GM21723 (cell line): ENCODE data around the gene SOS1.

Experiments
- ATAC-seq: cut with Tn5 transposase; IDR thresholded peaks from one replicate; pipeline ENCODE4 v1.9.1; 2021; ENCODE audit warnings: mild to moderate bottlenecking, moderate library complexity; ENCODE audit not compliant: unreplicated experiment

The SOS1 gene

GRCh38 chr2:38978296-38978903, 142.5 kb downstream of the SOS1 start:
- no peak for ATAC-seq

DNA sequence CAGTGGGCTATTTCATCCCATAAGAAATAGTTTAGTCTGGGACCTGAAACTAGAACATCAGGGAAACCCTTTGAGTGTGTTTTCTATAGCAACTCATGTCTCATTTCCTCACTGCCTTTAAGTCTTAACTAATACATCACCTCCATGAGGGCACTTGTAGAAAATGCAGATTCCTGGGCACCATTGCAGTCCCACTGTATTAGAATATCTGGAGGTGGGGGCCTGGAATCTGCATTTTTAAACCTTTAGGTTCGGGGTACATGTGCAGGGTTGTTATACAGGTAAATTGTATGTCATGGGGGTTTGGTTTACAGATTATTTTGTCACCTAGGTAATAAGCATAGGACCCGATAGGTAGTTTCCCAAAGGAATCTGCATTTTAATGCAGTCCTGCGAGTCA, 143.8 kb downstream of the SOS1 start:
- ATAC-seq = no peak

DNA sequence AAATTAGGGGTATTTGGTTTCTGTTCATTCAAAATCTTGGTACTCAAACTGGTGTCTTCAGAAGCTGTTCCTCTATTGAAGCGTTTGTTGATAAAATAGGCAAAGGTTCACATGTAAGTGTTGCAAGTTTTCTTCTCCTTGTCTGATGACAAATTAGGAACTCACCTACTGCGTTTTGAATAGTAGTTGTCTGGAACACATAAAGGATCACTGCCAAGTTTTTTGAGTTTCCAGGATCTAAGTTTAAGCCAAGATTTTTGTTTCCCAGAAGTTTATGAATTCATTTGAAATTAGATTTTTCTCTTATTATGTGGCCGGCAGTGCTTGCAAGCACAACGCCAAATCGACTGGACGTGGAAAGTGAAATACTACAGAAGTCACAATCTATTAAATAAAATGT, 145.8 kb downstream of the SOS1 start:
- no peak for ATAC-seq

DNA sequence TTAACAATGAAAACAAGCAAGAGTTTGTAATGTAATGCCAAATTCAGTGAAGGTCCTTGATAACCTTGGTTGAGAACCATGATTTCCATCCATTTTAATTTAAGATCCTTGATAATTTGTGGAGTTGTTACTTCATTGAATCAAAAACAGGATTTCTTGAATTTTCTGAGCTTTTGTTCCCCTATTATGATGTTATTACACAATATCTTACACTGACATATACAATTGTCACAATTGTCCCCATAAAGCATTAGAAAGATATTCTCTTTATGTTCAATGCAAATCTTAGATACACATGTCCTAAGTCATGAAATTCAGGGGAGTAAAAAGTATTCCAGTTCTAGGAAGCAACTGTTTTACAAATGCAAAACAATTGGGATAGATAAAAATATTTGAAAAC, 147.6 kb downstream of the SOS1 start:
- ATAC-seq = no peak

DNA sequence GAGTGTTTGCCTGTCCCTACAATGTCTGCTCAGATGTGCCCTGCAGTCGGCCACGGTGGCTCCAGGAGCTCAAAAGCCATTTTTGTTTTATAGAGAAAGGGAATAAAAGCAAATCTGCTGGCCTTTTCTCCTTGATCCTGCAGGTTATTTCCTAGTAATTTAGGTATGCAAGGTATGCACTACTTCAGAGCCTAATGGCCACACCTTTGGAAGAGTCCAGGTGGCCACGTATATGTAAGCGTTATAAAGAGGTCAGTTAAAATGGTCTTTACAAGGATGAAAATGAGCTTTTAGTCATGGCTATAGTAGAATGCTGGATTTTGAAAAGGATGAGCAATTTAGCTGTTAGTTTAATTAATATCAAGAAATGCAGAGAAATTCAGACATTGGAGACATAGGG, 149.5 kb downstream of the SOS1 start:
- no peak for ATAC-seq

GRCh38 chr2:38968021-38968420, 152.8 kb downstream of the SOS1 start:
- ATAC-seq = no peak

GRCh38 chr2:38966678-38967077, 154.2 kb downstream of the SOS1 start:
- ATAC-seq = no peak

DNA sequence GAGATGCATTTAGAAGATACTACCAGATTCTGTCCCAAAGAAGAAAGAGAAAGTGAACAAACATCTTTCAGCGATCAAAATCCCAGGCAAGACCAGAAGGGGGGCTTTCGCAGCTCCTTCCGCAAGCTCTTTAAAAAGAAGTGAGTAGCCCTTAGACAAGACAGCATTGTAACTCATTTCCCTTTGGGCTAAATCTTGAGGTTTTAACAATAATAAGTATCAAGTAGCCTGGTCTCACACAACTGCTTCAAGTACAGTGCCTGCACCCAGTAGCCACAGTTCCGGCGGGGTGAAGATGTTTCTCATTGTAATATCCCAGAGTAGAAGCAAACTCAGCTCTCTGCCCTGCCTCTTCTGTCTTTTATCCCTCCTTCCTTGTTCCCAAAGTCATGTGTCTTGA, 154.8 kb downstream of the SOS1 start:
- ATAC-seq = no peak

DNA sequence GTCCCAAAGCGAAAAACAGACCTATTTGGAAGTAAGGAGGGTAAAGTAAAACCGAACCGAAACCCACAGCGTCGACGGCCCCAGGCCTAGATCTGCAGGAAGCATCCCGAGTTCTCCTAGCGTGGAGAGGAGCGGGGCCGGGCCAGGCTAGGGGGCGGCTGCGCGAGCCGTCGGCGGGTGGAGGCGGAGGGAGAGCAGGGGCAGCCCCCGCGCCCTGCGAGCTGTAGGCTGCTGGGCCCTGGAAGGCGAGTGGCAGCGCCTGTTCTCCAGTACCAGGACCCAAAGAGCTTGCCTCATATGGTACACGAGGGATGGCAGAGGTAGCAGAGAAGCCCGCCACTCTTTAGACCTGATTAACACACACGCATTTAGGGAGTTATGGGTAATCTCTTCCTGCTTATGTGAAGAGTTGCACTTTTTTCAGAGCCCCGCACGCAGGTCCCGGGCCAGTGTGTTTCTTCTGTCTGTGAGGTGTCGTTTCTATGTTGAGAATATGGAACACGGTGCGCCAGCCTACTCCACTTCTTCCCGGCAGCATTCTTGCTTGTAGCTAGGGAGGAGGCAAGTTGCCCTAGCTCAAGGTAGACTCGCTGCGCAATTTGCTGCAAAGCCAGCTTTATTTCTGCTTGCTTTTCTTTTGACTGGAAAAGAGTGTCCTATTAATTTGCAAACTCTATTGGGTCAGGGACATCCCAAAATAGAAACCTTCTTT, 160.1 kb downstream of the SOS1 start:
- no peak for ATAC-seq

- peak; percentile 80 for ATAC-seq
Observed at GRCh38 chr2:38959938-38960608, 160.8 kb downstream of the SOS1 start.

- ATAC-seq = no peak
Observed at GRCh38 chr2:38959466-38959865, 161.4 kb downstream of the SOS1 start.

DNA sequence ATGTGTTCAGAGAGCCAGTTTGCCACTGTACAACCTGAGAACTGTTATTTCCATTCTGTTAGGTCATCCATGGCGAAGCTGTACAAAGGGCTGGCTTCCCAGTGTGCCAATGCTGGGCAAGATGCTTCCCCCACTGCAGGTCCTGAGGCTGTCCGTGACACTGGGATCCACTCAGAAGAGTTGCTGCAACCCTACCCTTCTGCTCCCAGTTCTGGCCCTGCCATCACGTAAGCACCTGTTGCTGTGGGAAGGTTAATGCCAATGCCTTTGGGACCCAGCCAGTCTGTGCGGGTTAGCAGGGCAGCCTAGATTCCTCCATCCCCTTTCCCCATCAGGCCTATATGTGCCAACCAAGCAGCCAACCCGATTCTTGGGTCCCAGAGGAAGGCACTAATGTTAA, 162.9 kb downstream of the SOS1 start:
- ATAC-seq = no peak

- ATAC-seq = no peak
Observed at GRCh38 chr2:38951766-38952165, 169.1 kb downstream of the SOS1 start.

DNA sequence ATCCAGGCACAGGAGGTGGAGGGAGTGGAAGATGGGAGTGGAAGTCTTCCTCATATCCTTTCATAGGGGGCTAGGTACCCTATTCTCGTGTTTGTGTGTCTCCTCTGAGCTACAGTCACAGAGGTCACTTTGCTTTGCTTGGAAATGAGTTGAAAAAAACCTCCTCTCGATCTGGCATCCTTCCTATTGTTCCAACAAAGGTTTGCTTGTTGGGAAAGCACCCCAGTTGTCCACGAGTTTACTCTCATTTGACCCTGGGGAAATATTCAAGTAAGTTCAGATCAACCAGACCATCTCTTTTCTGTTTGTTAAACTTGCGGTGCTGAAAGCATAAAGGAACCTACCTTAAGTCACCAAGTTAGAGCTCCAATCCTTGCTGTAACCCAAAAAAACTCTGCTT, 171.9 kb downstream of the SOS1 start:
- ATAC-seq = no peak

DNA sequence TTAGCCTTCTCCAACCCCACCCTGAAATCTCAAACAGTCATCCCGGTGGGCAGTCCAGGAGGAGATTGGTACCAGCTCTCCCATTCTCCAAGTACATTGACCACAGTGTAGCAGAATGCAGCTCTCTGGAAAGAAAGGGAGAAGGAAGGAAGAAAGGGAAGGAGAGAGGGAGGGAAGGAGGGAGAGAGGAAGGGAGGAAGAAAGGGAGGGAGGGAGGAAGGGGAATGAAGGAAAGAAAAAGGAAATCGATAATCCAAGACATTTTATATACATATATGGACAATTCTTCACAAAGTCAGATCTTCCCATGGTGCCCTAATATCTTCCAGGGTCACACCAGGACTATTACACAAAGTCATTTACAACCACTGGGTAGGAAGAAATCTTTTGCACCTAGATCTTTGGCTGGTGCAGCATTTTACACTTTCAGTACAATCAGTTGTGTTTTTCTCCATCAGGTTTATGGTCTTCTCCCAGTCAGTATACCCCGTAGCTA, 172.4 kb downstream of the SOS1 start:
- no peak for ATAC-seq

DNA sequence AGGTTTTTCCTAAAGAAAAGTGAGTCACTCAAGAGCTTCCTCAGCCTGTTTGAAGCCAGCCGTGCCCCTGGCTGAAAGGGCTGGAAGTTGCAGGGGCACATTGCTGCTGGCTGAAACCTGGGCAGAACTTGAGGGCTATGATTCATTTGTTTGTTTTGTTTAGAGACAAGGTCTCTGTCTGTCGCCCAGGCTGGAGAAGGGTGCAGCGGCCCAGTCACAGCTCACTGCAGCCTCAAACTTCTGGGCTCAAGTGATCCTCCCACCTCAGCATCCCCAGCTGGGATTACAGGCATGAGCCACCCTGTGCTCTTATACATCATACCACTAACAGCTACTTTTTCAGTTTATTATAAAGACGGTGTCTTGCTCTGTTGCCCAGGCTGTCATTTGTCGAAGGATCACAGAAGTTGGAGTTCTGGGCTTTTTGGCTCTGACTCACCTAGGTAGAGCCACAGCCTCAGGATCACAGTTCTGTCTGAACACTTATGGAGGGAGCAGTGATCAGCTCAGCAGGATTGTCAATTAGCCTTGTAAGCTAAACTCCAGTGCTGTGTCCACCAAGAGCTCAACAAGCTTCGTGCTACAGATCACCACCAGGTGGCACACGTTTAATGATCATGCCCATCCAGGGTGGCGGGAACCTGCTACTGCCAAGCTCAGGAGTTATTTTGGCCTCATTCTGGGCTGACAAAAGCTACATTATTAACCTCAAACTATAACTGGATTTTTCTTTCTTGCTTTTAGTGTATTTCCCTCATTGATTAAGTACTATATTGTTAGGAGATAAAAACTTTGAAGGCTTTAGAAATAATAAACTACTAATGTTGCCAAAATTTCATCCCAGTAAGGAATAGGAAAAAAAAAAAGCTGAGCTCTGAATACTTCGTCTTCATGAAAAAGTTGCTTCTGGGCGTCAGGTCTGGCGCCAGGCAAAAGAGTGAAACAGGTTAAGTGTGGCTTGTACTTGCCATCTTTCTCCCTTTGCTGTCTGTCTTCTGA, 173.3 kb downstream of the SOS1 start:
- peak; percentile 78 for ATAC-seq

DNA sequence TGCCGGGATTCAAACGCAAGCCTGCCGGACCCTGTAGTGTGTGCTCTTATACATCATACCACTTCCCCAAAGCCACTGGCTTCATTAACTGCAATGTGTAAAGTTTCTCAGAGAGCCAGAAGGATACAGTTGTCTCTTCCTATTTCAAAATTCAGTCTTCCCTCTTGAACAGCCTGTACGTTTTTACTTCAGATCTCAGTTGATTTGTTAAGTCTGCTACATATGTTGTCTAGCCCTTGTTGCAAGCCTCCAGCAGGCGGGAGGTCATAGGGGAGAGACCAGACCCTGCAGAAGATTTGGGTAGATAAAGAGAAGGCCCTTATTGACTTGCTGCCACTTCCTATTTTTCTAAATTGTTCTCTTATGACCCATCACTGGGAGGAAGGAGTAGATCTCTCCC, 174.9 kb downstream of the SOS1 start:
- no peak for ATAC-seq

DNA sequence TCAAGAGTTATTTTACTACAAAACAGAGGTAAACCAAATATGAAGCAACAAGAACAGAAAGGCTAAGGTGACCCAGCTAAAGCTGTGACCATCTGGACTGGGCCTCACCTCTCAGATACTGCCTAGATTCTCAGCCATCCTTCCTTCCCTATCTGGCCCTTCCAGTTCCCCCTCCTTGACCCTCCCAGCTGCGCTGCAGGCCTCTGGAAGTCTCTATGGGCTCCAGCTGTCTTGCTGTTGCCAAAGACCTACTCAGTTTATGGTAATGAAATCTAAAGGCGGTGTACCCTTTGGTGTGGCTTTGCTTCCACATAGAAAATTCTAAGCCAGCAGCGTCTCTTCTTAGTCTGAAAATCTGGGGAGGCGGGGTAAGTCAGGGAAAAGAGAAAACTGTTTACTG, 175.5 kb downstream of the SOS1 start:
- no peak for ATAC-seq

DNA sequence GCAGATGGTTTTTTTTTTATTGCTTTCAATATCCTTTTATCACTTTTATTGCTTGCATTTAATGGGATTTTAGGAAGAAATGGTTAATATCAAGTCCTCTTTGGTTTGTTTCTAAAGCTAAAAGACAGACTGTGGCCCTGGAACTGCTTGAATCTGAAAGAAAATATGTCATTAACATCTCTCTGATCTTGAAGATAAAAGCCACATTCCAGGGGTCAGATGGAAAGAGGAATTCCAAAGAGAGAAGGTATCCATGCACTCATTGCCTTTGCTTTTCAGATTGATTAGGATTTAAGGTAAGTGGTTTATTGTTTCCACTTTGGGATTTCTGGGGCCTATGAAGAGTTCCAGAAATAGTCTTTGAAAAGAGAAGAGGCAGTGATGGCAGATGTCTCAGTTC, 177.1 kb downstream of the SOS1 start:
- ATAC-seq = no peak

- ATAC-seq = no peak
Observed at GRCh38 chr2:38940746-38941145, 180.1 kb downstream of the SOS1 start.

- ATAC-seq = no peak
Observed at GRCh38 chr2:38937548-38937947, 183.3 kb downstream of the SOS1 start.
